ENCODE results near the gene TTLL10.

DNA sequence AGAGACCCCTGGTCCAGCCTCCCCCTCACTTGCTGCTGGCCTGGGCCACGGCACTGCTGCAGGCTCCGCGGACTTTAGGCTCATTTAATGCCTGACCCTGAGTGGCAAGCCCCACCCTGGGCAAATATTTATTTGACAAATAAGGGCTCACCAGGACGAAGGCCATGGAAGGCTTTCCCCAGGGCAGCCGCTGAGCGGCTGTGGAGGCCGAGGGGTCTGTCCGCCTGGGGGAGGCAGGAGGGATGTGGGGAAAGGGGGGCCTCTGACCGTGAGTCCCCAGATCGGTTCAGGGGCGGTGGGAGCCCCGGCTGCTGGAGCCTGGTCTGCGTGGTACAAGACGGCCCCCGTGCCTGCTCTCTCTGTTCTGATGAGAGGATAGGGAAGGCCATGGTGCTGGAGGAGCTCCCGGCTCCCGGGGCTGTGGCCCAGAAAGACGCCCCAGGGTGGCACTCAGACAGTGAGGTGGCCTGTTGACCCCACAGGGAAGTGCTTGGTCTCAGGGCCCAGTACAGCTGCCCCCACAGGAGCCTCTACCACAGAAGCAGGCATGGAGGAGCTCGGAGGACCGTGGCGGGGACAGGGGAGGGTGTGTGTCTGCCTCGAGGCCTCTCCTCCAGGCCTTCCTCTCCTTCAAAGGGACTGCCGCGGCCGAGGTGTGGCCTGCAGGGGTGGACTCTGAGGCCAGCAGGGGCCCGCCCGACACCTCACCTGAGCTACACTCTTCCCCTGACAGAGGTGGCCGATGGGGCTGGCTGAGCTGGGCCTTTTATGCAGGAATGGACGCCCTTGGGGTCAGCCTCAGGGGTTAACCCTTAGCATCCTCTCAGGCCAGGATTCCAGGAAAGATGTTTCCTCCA lies 48.7 kb upstream of the TTLL10 start:
- TF ChIP-seq, protein P1, sequence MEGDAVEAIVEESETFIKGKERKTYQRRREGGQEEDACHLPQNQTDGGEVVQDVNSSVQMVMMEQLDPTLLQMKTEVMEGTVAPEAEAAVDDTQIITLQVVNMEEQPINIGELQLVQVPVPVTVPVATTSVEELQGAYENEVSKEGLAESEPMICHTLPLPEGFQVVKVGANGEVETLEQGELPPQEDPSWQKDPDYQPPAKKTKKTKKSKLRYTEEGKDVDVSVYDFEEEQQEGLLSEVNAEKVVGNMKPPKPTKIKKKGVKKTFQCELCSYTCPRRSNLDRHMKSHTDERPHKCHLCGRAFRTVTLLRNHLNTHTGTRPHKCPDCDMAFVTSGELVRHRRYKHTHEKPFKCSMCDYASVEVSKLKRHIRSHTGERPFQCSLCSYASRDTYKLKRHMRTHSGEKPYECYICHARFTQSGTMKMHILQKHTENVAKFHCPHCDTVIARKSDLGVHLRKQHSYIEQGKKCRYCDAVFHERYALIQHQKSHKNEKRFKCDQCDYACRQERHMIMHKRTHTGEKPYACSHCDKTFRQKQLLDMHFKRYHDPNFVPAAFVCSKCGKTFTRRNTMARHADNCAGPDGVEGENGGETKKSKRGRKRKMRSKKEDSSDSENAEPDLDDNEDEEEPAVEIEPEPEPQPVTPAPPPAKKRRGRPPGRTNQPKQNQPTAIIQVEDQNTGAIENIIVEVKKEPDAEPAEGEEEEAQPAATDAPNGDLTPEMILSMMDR (IDR thresholded peaks at IDR 0.05; ENCODE audit: low read depth, low read length, missing input control): no peak
- TF ChIP-seq GABPA (IDR thresholded peaks at IDR 0.05 in 1 of 2, conservative IDR thresholded peaks at IDR 0.05 in 1 of 2) (no peak), YY1 (IDR thresholded peaks at IDR 0.05) (peak; percentile 43), JUND (IDR thresholded peaks at IDR 0.05) (no peak)
- TF ChIP-seq, protein P2, sequence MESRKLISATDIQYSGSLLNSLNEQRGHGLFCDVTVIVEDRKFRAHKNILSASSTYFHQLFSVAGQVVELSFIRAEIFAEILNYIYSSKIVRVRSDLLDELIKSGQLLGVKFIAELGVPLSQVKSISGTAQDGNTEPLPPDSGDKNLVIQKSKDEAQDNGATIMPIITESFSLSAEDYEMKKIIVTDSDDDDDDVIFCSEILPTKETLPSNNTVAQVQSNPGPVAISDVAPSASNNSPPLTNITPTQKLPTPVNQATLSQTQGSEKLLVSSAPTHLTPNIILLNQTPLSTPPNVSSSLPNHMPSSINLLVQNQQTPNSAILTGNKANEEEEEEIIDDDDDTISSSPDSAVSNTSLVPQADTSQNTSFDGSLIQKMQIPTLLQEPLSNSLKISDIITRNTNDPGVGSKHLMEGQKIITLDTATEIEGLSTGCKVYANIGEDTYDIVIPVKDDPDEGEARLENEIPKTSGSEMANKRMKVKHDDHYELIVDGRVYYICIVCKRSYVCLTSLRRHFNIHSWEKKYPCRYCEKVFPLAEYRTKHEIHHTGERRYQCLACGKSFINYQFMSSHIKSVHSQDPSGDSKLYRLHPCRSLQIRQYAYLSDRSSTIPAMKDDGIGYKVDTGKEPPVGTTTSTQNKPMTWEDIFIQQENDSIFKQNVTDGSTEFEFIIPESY (IDR thresholded peaks at IDR 0.05): no peak

Measured in liver (tissue), 3 donors.